ENCODE data around the gene VPS52.

- TF ChIP-seq CTCF (conservative IDR thresholded peaks at IDR 0.05 in 1 of 2, IDR thresholded peaks at IDR 0.05 in 1 of 2; ENCODE audit: low read depth in 1 of 2, low read length in 2 of 2), result no peak
- no peak for TF ChIP-seq EZH2 (IDR thresholded peaks at IDR 0.05; ENCODE audit: low read length, missing control alignments)
Measured at GRCh38 chr6:33251395-33252012, 20.2 kb downstream of the VPS52 start.

Measured in fibroblast of lung (primary cell).